AG04449 (cell line): ENCODE measurements around the gene LRRTM4.
"Not testable (repeated sequence)": the region's sequence is repeated elsewhere in the genome, so short reads cannot be mapped to it uniquely, and the experiment has no call there.

Experiments
- CTCF ChIA-PET: fragments of 350-600 bp; formaldehyde crosslinking; extraction: SDS; loops from one replicate; lab custom pipeline; 2021; ENCODE audit warnings: antibody characterized with exemption; lab: Yijun Ruan, JAX
- POLR2A ChIA-PET: fragments of 400-600, 350-600 bp; formaldehyde crosslinking; extraction: SDS; loops from one replicate; lab custom pipeline; 2020; ENCODE audit warnings: antibody characterized with exemption, inconsistent platforms; lab: Yijun Ruan, JAX
- DNase-seq: peaks from one replicate; pipeline ENCODE4 v3.0.0-alpha.2; 2010; ENCODE audit warnings: low read depth, low spot score
- H3K4me3 ChIP-seq: 2 replicates; pipeline ENCODE4 v1.5.1; 2011; ENCODE audit warnings: low read depth, mild to moderate bottlenecking, control low read depth, low read length
- TF ChIP-seq, protein P1 (sequence below): IDR thresholded peaks from one replicate; pipeline ENCODE4 v1.5.1; 2011; ENCODE audit warnings: mild to moderate bottlenecking, moderate library complexity, low read length, control low read depth, inconsistent platforms; ENCODE audit not compliant: insufficient read depth; ENCODE audit errors: missing control alignments

Gene LRRTM4

DNA sequence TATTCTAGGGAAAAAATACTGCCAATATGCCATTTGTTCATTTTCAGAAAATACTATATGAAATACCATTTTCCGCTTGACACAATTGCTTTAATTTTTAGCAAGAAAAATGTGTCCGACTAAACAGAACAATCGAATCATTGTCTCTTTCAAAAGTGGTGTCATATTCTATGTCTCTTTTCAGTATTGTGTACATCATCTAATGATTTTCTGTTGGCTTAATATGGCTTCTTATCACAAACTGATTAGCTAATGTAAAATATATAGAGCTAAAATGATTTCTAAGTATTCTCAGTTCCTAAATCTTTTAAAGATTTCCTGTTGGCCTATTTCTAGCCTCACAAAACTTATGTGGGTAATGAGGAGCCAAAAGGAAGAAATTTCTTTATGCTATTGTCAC is 436.6 kb downstream of the LRRTM4 start:
- no peak for DNase-seq
- H3K4me3 ChIP-seq: no peak overlapping the region
- ChIA-PET CTCF (no interaction called here), POLR2A (no interaction called here)
- TF ChIP-seq, protein P1, sequence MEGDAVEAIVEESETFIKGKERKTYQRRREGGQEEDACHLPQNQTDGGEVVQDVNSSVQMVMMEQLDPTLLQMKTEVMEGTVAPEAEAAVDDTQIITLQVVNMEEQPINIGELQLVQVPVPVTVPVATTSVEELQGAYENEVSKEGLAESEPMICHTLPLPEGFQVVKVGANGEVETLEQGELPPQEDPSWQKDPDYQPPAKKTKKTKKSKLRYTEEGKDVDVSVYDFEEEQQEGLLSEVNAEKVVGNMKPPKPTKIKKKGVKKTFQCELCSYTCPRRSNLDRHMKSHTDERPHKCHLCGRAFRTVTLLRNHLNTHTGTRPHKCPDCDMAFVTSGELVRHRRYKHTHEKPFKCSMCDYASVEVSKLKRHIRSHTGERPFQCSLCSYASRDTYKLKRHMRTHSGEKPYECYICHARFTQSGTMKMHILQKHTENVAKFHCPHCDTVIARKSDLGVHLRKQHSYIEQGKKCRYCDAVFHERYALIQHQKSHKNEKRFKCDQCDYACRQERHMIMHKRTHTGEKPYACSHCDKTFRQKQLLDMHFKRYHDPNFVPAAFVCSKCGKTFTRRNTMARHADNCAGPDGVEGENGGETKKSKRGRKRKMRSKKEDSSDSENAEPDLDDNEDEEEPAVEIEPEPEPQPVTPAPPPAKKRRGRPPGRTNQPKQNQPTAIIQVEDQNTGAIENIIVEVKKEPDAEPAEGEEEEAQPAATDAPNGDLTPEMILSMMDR: no peak

DNA sequence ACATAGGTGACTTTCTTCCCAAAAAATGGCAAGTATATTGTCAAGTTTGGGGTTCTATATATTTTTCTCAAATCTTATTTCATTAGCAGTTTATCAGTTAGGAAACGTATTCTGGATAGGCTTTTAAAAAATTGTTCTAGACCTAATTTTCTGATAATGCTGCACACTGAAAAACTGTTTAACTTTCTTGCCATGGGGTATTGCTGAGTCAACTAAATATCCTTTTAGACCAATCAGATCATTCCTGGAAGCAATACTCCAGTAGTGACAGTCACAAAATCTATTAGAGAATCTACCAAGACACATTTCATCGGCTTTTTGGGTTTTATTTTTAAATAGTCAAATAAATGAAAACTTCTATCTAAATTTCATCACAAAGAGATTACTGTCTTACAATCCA is 440.6 kb downstream of the LRRTM4 start:
- CTCF ChIA-PET: no interaction called here

DNA sequence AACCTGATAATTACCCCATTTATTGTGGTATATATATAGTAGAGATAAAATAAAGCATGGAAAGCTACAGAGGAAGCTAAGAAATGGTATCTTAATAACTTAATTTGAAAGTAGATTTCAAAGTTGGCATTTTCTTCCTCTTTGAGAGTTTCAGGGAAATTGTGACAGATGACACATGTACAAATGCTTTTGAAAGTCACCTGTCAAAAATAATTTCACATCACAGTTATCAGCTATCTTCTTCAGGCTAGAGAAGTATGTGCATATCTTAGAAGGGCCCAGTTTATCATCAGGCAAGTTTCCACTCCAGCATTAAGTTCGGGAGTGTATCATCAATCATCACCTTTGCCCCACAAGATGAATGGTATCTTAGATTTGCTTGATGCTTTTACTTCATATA is 457.9 kb downstream of the LRRTM4 start:
- POLR2A ChIA-PET: no interaction called here
- CTCF ChIA-PET: no interaction called here
- no peak for DNase-seq
- TF ChIP-seq, protein P1: no peak
- H3K4me3 ChIP-seq: no peak overlapping the region

More for the DNA sequence above, 440.6 kb downstream of the LRRTM4 start:
- POLR2A ChIA-PET: no interaction called here
- TF ChIP-seq, protein P1: no peak
- DNase-seq: no peak
- H3K4me3 ChIP-seq: no peak overlapping the region

DNA sequence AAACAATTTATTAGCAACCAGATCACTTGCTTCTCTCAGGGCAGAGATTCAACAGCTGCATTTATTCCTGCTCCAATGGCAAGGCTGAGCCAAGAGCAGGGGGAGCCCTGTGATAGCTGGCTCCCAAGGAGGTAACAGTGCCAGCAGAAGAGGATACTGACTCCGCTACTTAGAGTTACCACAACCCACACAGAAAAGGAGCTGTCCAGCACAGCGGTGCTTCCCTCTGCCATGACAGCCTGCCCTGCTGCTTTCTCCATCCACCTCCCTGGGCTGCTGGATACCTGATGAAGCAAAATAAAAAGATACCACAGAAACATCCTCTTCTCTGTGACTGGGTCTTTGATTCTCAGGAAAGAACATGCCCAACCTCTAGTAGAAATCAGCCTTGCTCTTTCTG is 467.2 kb downstream of the LRRTM4 start:
- ChIA-PET POLR2A (no interaction called here), CTCF (no interaction called here)
- no peak for DNase-seq
- TF ChIP-seq, protein P1: no peak
- no peak overlapping the region for H3K4me3 ChIP-seq

DNA sequence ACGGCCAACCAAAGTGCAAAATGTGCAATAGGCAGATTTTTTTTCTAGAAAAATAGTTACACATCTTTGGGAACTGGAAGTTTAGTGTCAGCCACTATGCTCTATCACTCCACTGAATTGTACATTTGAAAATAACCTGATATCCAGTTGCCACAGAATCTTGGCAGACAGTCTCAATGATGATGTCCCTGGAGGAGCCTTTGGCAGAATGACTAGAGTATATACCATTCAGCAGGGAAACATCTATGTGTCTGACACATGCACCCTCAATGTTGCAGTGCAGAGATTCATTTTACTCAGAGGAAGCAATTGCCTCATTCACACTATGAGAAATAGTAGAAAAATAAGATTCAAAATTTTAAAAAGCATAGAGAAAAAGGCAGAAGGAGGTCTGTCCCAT is 475.8 kb downstream of the LRRTM4 start:
- CTCF ChIA-PET: no interaction called here
- POLR2A ChIA-PET: no interaction called here
- H3K4me3 ChIP-seq: no peak overlapping the region
- TF ChIP-seq, protein P1: no peak
- DNase-seq: no peak

DNA sequence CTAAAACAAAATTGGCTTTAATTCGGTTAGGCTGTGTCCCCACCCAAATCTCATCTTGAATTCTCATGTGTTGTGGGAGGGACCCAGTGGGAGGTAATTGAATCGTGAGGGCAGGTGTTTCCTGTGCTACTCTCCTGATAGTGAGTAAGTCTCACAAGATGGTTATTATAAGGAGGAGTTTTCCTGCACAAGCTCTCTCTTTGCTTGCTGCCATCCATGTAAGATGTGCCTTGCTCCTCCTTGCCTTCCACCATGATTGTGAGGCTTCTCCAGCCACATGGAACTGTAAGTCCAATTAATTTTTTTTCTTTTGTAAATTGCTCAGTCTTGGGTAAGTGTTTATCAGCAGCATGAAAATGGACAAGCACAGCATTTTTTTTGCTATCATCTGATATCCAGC is 476.7 kb downstream of the LRRTM4 start:
- DNase-seq, POLR2A ChIA-PET, CTCF ChIA-PET, H3K4me3 ChIP-seq: not testable (repeated sequence)

DNA sequence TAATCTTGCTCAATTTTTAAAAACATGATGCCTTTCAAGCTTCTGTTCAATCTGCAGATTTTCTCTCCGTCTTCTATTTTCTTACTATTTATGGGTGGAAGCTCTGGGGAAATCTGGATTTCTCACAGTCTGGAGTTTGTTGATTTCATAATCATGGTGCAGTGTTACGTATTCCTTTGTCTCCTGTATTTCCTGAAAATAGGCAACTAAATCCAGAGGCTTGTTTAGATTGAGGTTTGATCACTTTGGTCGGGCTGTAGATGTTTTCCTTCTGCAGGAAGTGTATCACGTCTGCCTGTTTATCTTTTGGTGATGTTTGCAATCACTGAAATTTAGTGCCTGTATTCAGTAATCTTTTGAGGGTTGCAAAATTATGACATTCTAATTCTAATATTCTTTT is 487.7 kb downstream of the LRRTM4 start:
- ChIA-PET CTCF (no interaction called here), POLR2A (no interaction called here)
- H3K4me3 ChIP-seq: no peak overlapping the region
- TF ChIP-seq, protein P1: no peak
- DNase-seq: no peak

DNA sequence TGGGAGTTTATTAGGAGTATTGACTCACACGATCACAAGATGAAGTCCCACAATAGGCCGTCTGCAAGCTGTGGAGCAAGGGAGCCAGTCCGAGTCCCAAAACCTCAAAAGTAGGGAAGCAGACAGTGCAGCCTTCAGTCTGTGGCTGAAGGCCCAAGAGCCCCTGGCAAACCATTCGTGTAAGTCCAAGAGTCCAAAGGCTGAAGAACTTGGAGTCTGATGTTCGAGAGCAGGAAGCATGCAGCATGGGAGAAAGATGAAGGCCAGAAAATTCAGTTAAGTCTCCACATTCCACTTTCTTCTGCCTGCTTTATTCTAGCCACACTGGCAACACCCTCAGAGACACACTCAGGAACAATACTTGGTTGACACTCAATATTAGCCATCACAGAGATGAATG is 492.9 kb downstream of the LRRTM4 start:
- H3K4me3 ChIP-seq, CTCF ChIA-PET, POLR2A ChIA-PET, DNase-seq: not testable (repeated sequence)
